MG63 (cell line): Measurements from ENCODE around the gene STEAP3. TPM values are rescaled to one million over a fixed set of nuclear protein-coding genes. Genes with fewer than 3 reads are reported as not detected.

ENCODE experiments used
- DNase-seq: peaks from one replicate; pipeline ENCODE4 v3.0.0-alpha.2; 2020
- H3K27me3 ChIP-seq: fragments of 250-450 bp; sonication (Bioruptor Pico); 2 replicates; pipeline ENCODE4 v1.5.1; 2020; ENCODE audit warnings: mild to moderate bottlenecking, moderate library complexity
- H3K36me3 ChIP-seq: fragments of 250-450 bp; sonication (Bioruptor Pico); 2 replicates; pipeline ENCODE4 v1.5.1; 2020; ENCODE audit warnings: mild to moderate bottlenecking, moderate library complexity
- H3K4me3 ChIP-seq: fragments of 250-450 bp; sonication (Bioruptor Pico); 2 replicates; pipeline ENCODE4 v1.5.1; 2020; ENCODE audit warnings: mild to moderate bottlenecking, moderate library complexity
- H3K9me3 ChIP-seq: fragments of 250-450 bp; sonication (Bioruptor Pico); 2 replicates; pipeline ENCODE4 v1.5.1; 2020; ENCODE audit warnings: mild to moderate bottlenecking, moderate library complexity
- total RNA-seq: library from RNA; depleted of rRNA; stranded (reverse); fragments of >200 nt; shearing (Covaris generic); gene quantifications from 2 replicates; pipeline ENCODE4 v1.2.3, GENCODE V29; 2014; ENCODE audit warnings: low replicate concordance

STEAP3 gene
- total RNA-seq, 1 experiment from 2014 or later, result 8.1 TPM

DNA sequence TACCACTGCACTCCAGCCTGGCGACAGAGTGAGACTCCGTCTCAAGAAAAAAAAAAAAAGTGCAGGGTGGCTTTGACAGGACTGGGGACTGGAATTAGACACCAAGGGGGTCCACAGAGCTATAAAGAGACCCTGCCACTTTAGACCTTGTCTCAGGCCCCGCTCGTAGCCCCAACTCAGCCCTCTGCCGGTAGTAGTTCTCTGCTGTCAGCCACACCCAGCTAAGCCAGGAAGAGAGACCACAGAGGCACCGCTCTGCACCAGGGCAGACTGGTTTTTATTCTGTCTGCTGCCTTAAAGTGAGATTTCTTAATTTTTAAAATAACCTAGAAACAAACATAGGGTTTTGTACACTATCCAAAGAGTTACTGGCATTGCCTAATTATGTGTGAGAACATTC lies 66.0 kb downstream of the STEAP3 start:
- DNase-seq, result no peak
- H3K9me3 ChIP-seq, result no peaks in the 10 kb centered on the region
- H3K4me3 ChIP-seq, result no peak overlapping the region

DNA sequence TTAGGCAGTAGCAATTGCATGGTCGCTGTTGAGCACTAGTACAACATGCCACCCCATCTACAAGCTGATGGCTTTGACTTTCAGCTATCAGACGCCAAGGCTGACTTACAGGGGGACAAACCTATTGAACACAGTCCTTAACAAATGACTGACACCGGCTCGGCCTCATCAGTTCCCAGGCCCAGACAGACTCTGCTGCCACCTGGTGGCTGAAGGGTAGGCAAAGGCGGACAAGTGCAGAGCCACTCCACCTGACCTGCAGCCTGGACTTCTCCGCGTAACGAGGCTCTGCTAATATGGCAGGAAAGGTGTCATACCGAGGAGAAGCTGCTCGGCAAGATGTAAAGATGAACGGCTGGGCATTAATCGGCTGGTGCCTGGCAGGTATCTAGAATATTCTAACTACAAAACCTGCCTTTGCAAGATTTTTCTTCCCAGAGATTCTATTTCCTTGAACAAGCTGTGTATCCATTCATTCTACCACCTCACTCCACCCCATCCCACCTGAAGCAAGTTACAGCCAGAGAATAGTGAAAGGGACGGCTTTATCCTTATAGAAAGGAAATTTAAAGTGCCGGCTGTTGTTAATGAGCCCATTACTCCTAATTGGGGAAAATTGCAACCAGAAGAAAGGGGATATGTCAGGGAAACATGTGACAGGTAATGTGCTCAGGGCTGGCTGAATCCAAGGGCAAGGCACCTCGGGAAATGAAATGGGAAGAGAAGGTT lies 67.4 kb downstream of the STEAP3 start:
- Histone ChIP-seq H3K9me3 (no peaks in the 10 kb centered on the region), H3K27me3 (no peaks in the 10 kb centered on the region), H3K4me3 (no peak overlapping the region), H3K36me3 (no peaks in the 10 kb centered on the region)
- DNase-seq, result peak; percentile 71

More for the DNA sequence above, 66.0 kb downstream of the STEAP3 start:
- no peaks in the 10 kb centered on the region for H3K36me3 ChIP-seq
- no peaks in the 10 kb centered on the region for H3K27me3 ChIP-seq

GRCh38 chr2:119291588-119292167 lies 68.0 kb downstream of the STEAP3 start:
- no peak for DNase-seq
- no peaks in the 10 kb centered on the region for H3K9me3 ChIP-seq
- no peaks in the 10 kb centered on the region for H3K27me3 ChIP-seq
- H3K4me3 ChIP-seq, result no peak overlapping the region
- no peaks in the 10 kb centered on the region for H3K36me3 ChIP-seq

GRCh38 chr2:119292226-119292625 lies 68.6 kb downstream of the STEAP3 start:
- no peak overlapping the region for H3K4me3 ChIP-seq
- no peaks in the 10 kb centered on the region for H3K36me3 ChIP-seq
- no peaks in the 10 kb centered on the region for H3K9me3 ChIP-seq
- no peak for DNase-seq
- no peaks in the 10 kb centered on the region for H3K27me3 ChIP-seq

DNA sequence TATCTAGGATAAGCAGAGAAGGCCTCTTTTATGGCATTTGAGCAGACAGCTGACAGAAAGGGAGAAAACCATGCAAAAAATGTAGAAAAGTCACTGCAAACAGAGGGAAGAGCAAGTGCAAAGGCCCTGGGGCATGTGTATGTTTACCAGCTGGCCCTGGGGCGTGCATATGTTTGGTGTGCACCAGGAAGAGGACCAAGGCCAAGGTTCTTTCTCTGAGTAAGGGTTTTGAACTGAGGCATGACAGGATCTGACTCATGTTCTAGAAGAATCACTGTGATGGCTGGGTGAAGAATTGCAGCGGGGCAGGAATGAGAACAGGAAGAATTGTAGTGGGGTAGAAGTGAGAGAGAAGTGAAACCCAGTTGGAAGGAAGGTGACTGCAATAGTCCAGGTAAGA lies 69.6 kb downstream of the STEAP3 start:
- Histone ChIP-seq H3K9me3 (no peaks in the 10 kb centered on the region), H3K36me3 (no peaks in the 10 kb centered on the region), H3K27me3 (no peaks in the 10 kb centered on the region), H3K4me3 (no peak overlapping the region)
- no peak for DNase-seq

DNA sequence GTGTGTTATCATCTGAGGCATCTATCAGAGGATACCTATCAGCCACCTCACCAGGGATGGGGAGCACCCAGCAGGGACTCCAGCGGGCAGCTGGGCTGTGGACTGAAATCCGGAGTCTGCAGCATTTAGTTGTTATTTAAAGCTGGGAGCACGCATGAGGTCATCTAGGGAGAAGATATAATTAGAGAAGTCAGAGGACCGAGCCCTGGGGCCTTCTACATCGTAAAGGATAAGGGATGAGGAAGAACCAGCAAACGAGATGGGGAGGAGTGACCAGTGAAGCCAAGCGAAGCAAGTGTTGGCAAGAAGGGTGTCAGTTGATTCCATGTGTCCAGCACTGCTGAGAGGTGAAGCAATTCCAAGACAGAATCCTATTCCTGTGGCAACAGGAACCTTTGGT lies 70.3 kb downstream of the STEAP3 start:
- no peaks in the 10 kb centered on the region for H3K27me3 ChIP-seq
- DNase-seq, result no peak
- H3K36me3 ChIP-seq, result no peaks in the 10 kb centered on the region
- H3K4me3 ChIP-seq, result no peak overlapping the region
- H3K9me3 ChIP-seq, result no peaks in the 10 kb centered on the region

GRCh38 chr2:119294671-119295070 lies 71.0 kb downstream of the STEAP3 start:
- H3K4me3 ChIP-seq, result no peak overlapping the region
- no peak for DNase-seq
- no peaks in the 10 kb centered on the region for H3K9me3 ChIP-seq
- no peaks in the 10 kb centered on the region for H3K36me3 ChIP-seq
- H3K27me3 ChIP-seq, result no peaks in the 10 kb centered on the region

- Histone ChIP-seq H3K9me3 (no peaks in the 10 kb centered on the region), H3K27me3 (no peaks in the 10 kb centered on the region), H3K36me3 (no peaks in the 10 kb centered on the region), H3K4me3 (no peak overlapping the region)
- DNase-seq, result no peak
Measured at GRCh38 chr2:119295688-119296375, 72.2 kb downstream of the STEAP3 start.

GRCh38 chr2:119301413-119301812 lies 77.8 kb downstream of the STEAP3 start:
- Histone ChIP-seq H3K36me3 (no peaks in the 10 kb centered on the region), H3K9me3 (no peaks in the 10 kb centered on the region), H3K27me3 (no peaks in the 10 kb centered on the region), H3K4me3 (no peak overlapping the region)
- DNase-seq, result peak; percentile 8

DNA sequence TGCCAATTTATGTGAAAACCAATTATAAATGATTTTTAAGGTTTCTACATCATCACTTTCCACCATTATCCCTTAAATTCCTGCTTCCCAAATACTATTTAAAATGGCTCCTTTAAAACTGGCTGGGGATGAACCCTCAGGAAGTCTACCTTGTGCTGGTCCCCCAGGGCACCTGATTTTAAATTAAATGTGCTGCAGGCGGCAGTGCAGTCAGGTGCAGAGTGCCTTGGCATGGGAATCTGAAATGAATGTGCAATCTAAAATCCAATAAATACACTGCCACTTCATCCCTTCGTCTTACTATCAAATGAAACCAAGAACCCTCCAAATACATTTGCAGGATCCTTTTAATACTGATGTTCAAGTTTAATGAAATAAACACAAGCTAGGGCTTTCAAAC lies 81.2 kb downstream of the STEAP3 start:
- DNase-seq, result no peak
- H3K27me3 ChIP-seq, result no peaks in the 10 kb centered on the region
- no peaks in the 10 kb centered on the region for H3K36me3 ChIP-seq
- H3K4me3 ChIP-seq, result no peak overlapping the region
- no peaks in the 10 kb centered on the region for H3K9me3 ChIP-seq

DNA sequence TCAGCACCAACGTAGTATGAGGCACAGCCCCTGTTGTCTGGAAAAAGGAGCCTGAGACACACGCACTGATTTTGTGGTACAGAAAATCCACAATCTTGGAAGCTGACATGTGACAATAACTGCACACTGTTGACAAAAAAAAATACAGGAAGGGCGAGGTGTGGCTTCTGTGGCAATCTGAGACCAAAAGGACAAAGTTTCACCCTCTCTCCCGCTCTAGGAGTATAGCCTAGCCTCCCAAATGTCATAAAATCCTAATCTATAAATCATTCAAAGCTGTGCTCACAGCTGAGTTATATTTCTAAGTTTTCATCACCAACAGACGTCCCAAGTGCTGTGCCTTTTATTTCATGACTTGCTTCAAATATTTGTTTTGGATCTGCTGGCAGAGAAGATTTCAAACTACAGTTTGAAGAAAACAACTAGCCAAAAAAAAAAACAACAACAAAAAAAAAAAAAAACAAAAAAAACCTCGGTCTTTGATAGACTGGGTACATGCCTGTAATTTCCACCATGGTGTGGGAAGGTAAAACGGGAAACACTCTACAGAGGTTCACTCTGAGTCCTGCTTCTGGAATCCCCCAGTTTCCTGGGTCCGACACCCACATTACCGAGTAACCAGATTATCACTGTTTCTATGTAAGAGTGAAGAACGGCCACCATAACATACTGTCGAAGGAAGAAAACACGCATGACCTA lies 82.0 kb downstream of the STEAP3 start:
- Histone ChIP-seq H3K9me3 (no peaks in the 10 kb centered on the region), H3K27me3 (no peaks in the 10 kb centered on the region), H3K36me3 (no peaks in the 10 kb centered on the region), H3K4me3 (peak overlapping the region; percentile 9; the same call in 1 of the 2 replicates)
- DNase-seq, result no peak

GRCh38 chr2:119306196-119306590 lies 82.6 kb downstream of the STEAP3 start:
- H3K9me3 ChIP-seq, result no peaks in the 10 kb centered on the region
- no peak for DNase-seq
- no peaks in the 10 kb centered on the region for H3K27me3 ChIP-seq
- H3K36me3 ChIP-seq, result no peaks in the 10 kb centered on the region
- H3K4me3 ChIP-seq, result peak overlapping the region; percentile 9; the same call in 1 of the 2 replicates

- no peak for DNase-seq
- no peaks in the 10 kb centered on the region for H3K27me3 ChIP-seq
Measured at GRCh38 chr2:119307419-119308140, 83.9 kb downstream of the STEAP3 start.

DNA sequence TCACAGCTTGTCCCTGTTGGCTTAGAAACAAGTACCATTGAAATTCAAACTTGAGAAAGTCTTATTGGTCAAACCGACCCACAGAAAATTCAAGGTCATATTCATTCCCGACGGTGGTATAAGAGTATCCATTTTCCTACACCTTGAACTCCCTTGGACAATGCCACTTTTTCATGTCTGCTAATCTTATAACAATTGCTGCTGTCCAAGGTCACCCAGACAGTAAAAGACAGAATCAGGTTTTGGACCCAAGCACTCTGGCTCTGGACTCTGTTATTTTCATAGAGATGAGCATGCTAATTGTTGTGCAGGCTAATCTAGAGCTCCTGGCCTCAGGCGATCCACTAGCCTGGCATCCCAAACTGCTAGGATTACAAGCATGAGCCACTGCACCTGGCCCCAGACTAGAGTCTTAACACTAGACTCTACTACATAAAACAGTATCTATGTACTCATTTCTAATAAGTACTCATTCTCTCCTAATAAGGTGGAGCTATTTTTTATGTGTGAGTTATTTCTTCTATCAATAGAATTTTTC lies 85.2 kb downstream of the STEAP3 start:
- no peaks in the 10 kb centered on the region for H3K27me3 ChIP-seq
- H3K9me3 ChIP-seq, result no peaks in the 10 kb centered on the region
- DNase-seq, result no peak
- H3K4me3 ChIP-seq, result no peak overlapping the region
- H3K36me3 ChIP-seq, result no peaks in the 10 kb centered on the region

More at GRCh38 chr2:119307419-119308140, 83.9 kb downstream of the STEAP3 start:
- H3K9me3 ChIP-seq, result no peaks in the 10 kb centered on the region
- no peak overlapping the region for H3K4me3 ChIP-seq
- no peaks in the 10 kb centered on the region for H3K36me3 ChIP-seq

DNA sequence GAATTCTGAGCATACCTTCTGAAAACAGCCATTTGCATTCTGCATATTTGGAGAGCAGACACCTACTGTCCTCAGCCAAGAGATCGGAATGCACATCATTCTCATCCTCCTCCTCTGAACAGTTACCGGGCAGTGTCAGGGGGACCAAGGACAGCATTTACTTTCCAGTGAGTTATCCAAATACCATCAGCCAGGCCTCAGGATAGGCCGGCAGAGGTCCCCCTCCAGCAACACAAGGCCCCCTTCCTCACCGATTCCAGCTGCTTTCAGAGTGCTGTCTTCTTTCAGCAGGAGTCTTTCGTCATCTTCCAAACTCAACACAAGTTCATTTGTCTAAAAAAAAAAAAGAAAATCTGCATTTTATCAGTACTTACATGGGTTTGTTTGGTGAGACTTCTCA lies 87.7 kb downstream of the STEAP3 start:
- no peaks in the 10 kb centered on the region for H3K36me3 ChIP-seq

DNA sequence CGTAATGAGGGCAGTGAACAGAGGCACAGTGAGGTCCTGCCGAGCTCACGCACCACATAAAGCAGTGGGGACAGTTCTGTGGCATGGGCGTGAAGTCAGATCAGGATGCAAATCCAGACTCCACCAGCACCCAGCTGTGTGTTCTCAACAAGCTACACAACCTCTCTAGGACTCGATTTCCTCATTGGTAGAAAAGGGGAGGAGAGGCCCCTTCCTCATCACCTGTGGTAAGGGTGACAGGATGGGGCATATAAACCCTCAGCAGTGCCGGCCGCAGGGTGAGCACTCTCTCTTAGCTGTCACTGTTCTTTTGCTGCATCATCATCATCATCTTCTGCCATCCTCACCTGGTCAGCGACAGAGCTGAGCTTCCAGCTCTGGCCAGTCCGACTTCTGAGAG lies 88.2 kb downstream of the STEAP3 start:
- Histone ChIP-seq H3K4me3 (no peak overlapping the region), H3K9me3 (no peaks in the 10 kb centered on the region), H3K36me3 (no peaks in the 10 kb centered on the region), H3K27me3 (no peaks in the 10 kb centered on the region)
- DNase-seq, result no peak

More for the DNA sequence above, 87.7 kb downstream of the STEAP3 start:
- Histone ChIP-seq H3K4me3 (no peak overlapping the region), H3K9me3 (no peaks in the 10 kb centered on the region), H3K27me3 (no peaks in the 10 kb centered on the region)
- DNase-seq, result no peak
